NCI-H2029 (cell line): ENCODE measurements around the gene LMO4.

Experiments
- DNase-seq: peaks from one replicate; lab custom pipeline; 2025; lab: John Stamatoyannopoulos, UW

LMO4 gene

GRCh38 chr1:87328272-87329050 lies at the start of gene LMO4:
Gene LMO4 (plus strand): TSS chr1:87328880. CDS start chr1:87332016, 3,136 bp downstream.
- peak; percentile 95 for DNase-seq

DNA sequence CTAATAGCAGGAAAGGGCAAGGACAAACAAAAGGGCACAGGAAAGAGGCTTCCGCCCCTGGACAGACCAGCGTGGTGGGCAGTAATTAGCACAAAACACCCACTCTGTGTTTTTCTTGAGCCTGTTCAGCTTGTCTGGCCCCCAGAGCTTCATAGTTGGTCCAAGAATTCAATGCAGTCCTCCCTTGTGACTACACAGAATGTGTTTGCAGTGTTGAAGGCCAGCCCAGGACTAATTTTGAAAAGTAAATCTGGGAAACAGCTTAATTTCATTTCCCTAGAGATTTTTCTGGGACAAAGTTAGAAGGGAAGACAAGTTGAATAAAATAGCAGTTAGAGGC lies 49.2 kb upstream of the LMO4 start:
- DNase-seq, result no peak

DNA sequence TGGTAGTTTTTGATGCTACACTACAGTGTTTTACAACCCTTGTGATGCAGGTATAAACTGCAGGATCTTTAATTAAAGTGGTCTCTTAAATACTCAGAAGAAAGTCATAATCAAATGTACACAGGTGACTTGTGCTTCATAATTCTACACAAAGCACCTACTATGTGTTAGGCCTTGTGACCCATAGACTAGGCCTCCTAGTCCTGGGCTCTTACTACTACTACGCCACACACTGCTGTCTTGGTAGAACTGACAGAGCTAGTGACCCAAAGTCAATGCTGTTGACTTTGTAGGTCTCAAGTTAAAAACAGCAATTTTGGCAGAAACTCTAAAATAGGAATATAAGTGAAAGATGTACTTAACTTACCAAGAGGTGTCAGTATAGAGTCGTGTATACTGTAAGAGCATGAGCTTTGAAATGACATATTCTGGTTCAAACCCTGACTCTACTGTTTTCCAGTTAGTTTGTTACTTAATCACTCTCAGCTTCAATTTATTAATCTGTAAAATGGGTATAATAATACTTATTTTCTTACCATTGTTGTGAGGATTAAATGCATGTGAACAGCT lies 48.6 kb upstream of the LMO4 start:
- no peak for DNase-seq

- DNase-seq, result no peak
Observed at GRCh38 chr1:87284456-87285240, 44.0 kb upstream of the LMO4 start.

DNA sequence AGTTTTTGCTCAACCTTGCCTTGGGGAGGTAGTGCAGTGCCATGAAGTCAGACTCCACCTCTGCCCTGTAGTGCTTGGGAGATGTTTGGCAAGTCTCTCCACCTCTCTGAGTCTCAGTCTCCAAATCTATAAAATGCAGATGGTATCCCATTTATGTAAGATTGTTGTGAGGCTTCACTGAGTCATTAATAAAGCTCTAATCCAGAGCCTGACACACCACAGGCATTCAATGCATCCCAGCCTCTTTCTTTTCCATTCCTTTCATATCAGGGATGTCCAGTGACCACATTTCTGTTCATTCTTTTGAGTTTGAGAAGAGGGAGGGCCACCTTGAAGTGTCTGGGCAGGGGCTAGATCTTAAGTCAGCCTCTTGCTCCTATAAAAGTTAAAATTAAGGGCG lies 37.6 kb upstream of the LMO4 start:
- DNase-seq, result no peak

- peak; percentile 66 for DNase-seq
Observed at GRCh38 chr1:87292684-87293493, 35.8 kb upstream of the LMO4 start.

DNA sequence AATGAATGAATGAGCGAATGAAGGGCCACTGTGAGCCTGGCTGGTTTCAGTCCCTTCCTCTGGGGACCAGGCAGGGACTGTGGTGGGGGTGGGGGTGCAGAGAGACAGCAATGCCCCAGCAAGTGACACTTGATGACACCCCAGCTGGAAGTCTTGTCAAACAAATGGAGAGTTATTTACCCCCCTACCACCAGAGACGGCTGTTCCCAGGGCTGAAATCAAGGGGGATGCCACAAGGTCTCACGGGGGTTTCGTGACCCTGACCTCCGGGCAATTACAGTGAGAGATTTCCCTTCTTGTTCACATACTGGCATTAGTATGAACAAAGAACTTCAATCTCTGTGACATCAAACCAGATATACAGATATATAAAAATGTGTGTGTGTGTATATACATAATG lies 34.0 kb upstream of the LMO4 start:
- DNase-seq, result no peak

DNA sequence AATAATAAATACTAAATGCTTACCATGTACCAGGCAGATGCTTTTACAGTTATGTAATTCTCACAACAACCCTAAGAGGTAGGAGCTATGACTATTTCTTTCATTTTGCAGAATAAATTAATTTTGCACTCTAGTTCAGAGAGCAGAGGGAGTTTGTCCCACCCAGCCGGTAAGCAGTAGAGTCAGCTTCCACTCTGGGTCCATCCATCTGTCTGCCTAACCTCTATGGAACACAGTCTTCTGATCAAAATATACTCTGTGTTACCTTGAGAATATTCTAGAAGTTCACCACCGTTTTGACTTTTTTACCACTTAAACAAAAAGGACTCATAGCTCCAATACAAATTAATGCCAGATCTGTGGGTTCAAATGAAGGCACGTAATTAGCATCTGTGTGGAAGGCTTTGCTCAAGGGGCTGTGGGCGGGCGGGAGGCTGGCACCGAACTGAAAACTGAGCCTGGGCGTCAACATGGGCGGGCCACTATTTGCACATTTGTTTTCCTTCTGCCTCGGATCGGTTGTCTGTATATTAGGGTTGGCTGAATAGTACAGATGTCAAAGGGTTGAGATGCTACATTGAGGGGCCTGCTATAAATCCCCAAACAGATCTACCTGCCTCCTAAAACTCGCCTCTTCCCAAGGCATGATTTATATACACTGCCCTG lies 33.1 kb upstream of the LMO4 start:
- no peak for DNase-seq

GRCh38 chr1:87296206-87296605 lies 32.5 kb upstream of the LMO4 start:
- DNase-seq, result no peak

DNA sequence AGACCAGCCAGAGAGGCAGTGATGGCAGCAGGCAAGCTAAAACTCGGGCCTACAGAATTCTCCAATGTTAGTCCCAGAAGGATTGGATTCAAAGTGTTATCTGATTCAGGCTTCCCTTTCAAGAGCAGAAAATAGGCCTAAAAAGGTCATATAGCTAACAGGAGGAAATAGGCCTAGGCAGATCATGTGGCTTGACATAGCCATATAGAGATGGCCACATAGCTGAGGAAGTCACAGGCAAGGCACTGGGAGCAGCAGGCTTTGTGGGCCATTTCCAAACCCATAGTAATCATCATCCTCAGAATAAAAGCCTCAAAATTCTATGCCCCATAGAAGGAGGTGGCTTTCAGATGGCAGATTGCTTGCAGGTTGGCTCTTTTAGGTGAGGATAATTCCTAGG lies 29.0 kb upstream of the LMO4 start:
- DNase-seq, result no peak

- DNase-seq, result no peak
Observed at GRCh38 chr1:87300628-87301027, 28.1 kb upstream of the LMO4 start.

DNA sequence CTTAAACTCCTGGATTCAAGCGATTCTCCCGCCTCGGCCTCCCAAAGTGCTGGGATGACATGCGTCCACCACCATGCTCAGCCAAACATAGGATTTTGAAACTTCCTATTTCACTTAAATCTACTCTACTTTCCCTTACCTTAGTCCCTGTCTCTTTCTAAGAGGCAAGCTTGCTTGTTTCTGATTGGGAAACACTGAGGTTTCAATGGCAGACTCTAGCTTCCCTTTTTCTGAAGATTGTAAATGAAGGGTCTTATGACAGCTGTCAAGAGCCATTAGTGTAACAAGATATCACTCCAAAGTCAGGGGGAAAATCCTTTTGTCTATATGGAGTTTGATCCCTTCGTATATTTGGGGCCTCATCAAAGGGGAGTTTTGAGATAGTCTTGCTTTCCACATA lies 23.5 kb upstream of the LMO4 start:
- DNase-seq, result no peak

DNA sequence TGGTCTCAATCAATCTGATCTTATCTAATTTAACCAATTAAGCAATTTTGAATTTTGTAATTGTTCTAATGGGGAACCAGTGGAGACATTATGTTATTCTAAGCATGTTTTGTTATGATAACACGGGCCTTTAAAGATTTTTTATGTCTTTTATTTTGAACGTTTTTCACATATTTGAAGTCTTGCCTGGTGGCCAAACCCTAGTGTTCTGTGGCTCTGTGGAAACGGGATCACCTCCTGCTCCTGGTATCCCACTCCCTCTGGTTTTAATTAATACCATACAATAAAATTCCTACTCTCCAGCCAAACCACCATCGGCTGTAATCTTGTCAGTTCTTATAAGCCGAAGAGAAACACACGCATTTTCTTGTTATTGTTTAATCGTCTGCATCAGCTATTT lies 22.9 kb upstream of the LMO4 start:
- no peak for DNase-seq

DNA sequence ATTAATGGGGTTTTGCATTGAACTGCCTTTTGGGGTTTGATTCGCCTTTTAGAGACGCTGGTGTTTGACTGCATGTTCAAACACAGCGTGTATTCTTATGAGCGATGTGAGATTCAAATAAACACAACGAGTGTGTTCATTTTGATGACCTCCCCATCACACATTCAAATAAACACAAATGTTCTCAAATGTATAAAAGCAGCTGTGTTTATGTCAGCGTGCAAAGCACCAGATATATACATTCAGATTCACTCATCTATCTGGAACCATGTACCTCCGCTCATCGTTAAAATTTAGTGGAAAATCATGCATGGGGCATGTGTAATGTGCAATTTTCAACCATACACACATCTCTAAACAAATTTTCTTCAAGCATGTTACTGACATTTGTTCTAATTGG lies 21.4 kb upstream of the LMO4 start:
- DNase-seq, result no peak

DNA sequence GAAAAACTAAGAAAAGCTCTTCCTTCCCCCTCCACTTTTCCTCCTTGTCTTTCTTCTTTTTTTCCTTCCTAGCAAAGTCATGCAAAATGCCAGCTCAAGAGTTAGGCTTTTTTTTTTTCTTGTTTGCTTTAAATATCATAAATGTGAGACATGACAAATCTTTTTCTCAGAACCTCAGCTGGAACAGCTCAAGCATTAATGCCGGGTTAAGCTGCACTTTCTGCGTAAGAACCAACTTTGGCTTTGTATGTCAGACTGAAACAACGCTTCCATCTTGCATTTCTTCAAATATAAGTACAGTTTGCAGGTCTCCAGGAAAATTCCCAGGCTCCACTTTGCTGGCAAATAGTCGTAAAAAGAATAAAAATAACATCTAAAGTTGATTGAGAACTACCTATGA lies 20.7 kb upstream of the LMO4 start:
- no peak for DNase-seq

DNA sequence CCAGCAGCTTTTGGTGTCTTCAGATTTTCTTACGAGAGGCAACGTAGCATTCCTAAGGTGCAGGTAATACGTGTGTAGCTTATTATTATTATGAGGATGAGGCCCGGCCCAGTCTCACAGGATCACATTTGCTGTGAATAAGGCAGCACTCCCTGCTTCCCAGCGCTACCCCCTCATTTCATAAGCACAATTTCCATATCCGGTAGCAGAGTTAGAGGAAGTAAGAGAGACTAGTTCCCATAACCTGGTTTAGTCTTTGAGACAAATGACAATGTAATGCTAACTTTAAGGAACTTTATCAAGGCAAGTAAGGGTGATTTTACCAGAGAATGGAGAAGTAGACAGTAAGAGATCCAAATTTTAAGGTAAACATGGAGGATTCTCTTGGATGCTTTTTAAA lies 14.6 kb upstream of the LMO4 start:
- DNase-seq, result no peak

- no peak for DNase-seq
Observed at GRCh38 chr1:87318056-87318650, 10.5 kb upstream of the LMO4 start.

GRCh38 chr1:87318806-87319205 lies 9.9 kb upstream of the LMO4 start:
- DNase-seq, result no peak

DNA sequence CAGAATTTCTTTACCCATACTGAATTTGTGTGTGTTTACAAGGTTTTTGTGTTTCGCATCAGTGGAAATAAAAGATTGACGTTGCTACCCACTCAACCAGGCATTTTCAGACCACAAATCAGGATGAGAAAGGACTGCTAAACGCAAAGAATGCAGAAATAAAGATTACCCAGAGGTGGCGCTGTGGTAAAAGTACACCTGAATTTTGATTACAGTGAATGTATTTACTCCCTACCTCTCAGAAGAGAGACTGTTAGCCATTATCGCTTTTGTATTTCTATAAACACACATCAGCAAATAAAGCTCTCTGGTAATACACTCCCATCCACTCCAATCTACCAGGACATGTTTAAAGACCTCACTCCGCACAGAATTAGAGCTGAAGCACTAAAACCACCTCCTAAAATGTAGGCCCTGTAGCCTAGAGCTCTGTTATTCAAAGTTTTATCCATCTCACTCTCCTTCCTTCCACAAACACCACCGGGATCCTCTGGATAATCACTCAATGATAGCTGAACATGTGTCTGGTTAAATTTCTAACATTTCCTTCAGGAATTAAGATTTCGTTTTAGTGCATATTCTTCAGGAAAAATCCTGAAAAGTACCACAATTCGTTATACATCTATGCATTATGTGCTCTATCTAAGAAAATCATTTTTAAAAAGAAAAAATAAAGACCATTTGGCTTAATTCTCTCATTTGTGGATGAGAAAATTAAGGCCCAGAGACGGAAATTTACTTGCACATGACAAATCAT lies 2.5 kb upstream of the LMO4 start:
- peak; percentile 60 for DNase-seq

DNA sequence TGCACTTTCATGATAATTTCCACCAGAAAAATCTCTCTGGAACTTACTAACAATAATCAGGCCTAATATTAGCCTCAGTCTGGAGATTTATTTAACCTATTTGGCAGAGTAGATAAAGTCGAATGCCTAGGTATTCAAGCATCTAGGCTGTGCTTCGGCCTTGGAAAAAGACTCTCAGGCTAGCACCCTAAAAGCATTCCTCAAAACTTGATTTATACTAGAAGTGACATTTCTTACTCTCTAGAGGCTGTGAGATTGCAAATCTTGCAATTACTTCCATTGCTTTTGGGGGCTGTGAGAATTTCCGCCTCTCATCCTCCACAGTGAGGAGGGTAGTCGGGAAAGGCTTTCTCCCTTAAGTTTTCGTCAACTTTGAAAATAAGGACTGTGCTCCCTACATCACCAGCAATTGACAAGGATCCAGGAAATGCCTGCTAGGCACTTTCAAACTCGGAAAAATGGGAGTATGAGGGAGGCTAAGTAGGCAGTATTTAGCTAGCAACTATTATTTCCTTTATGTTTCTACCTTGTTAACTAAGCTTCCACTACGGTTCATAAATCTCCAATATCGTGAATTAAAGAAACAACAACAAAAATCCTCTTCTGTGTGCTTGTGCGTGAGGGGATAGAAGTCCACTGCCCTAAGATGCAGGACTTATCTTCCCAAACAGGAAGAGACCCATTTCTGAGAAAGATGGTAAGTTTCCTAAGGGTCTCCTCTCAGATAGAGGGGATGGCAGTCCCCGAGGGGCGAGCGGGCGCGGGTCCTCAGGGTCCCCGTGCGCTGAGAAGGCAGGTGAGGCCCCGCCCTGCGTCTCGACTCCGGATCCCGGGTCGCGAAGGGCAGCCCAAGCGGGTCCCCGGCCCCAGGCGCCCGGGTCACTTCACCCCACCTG lies 1.1 kb upstream of the LMO4 start:
- DNase-seq, result no peak
